Non-pigmented ciliary epithelial cell (primary cell): ENCODE data around the gene SP110.
"Not testable (repeated sequence)": the region's sequence is repeated elsewhere in the genome, so short reads cannot be mapped to it uniquely, and the experiment has no call there.

Experiments used
- DNase-seq: peaks from one replicate; pipeline ENCODE4 v3.0.0-alpha.2; 2010; ENCODE audit warnings: low read depth

Gene SP110

GRCh38 chr2:230124757-230125431 is 94.9 kb downstream of the SP110 start:
- no peak for DNase-seq

DNA sequence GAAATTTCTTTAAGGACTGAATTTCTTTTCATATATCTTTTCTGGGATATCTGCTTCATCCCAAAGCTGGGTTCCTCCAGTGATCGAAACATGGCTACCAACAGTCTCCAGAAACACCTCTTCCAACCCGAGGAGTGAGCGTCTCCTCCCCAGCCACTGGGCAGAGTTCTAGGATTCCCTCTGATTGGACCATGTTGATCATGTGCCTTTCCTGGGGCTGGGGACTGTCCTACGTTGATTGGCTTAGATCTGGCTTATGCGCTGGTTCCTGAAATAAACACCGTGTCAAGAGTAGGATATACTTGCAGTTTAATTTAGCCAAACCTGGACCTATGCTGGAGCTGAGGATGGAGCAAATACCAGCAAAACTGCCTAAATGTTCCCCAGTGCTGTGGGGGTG is 95.5 kb downstream of the SP110 start:
- DNase-seq: no peak

GRCh38 chr2:230120376-230120775 is 99.4 kb downstream of the SP110 start:
- DNase-seq: not testable (repeated sequence)

DNA sequence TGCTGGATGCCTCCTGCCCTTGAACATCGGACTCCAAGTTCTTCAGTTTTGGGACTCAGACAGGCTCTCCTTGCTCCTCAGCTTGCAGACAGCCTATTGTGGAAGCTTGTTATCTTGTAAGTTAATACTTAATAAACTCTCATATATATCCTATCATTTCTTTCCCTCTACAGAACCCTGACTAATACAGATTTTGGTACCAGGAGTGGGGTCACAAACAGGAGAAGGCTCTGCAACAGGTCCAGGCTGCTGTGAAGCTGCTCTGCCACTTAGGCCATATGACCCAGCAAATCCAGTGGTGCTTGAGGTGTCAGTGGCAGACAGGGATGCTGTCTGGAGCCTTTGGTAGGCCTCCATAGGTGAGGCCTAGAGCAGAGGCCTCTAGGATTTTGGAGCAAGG is 100.0 kb downstream of the SP110 start:
- DNase-seq: not testable (repeated sequence)
